Uterine smooth muscle cell (primary cell): ENCODE results near the gene R3HDM2. TPM values are rescaled to one million over a fixed set of nuclear protein-coding genes. Genes with fewer than 3 reads are reported as not detected.

Experiments
- total RNA-seq: library from RNA; depleted of rRNA; stranded (reverse); fragments of >200 nt; gene quantifications from 2 replicates; pipeline ENCODE4 v1.2.3, GENCODE V29; 2014

The R3HDM2 gene
- 12.4 and 13.6 TPM in 2 replicates for total RNA-seq

GRCh38 chr12:57430931-57431566, at the start of gene R3HDM2:
TSS of gene R3HDM2 (minus strand) at chr12:57431043. CDS start at chr12:57310428, 120,615 bp downstream.

GRCh38 chr12:57479376-57480115, 48.7 kb upstream of the R3HDM2 start, which contains the start of gene ARHGAP9:
TSS of gene ARHGAP9 (minus strand) at chr12:57479866. CDS start at chr12:57479406, 460 bp downstream.

GRCh38 chr12:57459750-57460467, 29.1 kb upstream of the R3HDM2 start, which contains the start of gene GLI1:
TSS of gene GLI1 (plus strand) at chr12:57459785. CDS start at chr12:57463692, 3,907 bp downstream.

GRCh38 chr12:57454566-57455373, 23.9 kb upstream of the R3HDM2 start, which contains the start of gene INHBE:
TSS of gene INHBE (plus strand) at chr12:57455307. CDS start at chr12:57455537, 230 bp downstream.

GRCh38 chr12:57434517-57435223, 3.8 kb upstream of the R3HDM2 start, which contains the start of gene INHBC:
TSS of gene INHBC (plus strand) at chr12:57434784. CDS start at chr12:57434887, 103 bp downstream.

GRCh38 chr12:57250956-57251355, 179.9 kb downstream of the R3HDM2 start, which contains the start of gene STAC3:
TSS of gene STAC3 (minus strand) at chr12:57251187. CDS start at chr12:57249636, 1,551 bp downstream.

GRCh38 chr12:57229634-57230380, 201.0 kb downstream of the R3HDM2 start, which contains the start of gene SHMT2:
TSS of gene SHMT2 (plus strand) at chr12:57229711. CDS start at chr12:57229779, 68 bp downstream.

GRCh38 chr12:57216014-57216911, 214.6 kb downstream of the R3HDM2 start, which contains the start of gene NXPH4:
TSS of gene NXPH4 (plus strand) at chr12:57216794. CDS start at chr12:57216970, 176 bp downstream.

Other genes starting within 250 kb of the R3HDM2 start
- gene NXPH4, start 214.2 kb downstream of the R3HDM2 start, total RNA-seq = 1.7 and 4.0 TPM in 2 replicates
- 368 and 374 TPM in 2 replicates for gene SHMT2, start 201.3 kb downstream of the R3HDM2 start, total RNA-seq
- gene STAC3, start 179.9 kb downstream of the R3HDM2 start, total RNA-seq = 0.22 and 0.50 TPM in 2 replicates
- not detected in 2 replicates for gene INHBC, start 3.7 kb upstream of the R3HDM2 start, total RNA-seq
- 2.1 and 17.0 TPM in 2 replicates for gene INHBE, start 24.3 kb upstream of the R3HDM2 start, total RNA-seq
- gene GLI1, start 28.7 kb upstream of the R3HDM2 start, total RNA-seq = 2.4 and 3.1 TPM in 2 replicates
- gene ARHGAP9, start 48.8 kb upstream of the R3HDM2 start, total RNA-seq = 0.11 and 0.12 TPM in 2 replicates
- 209 and 350 TPM in 2 replicates for gene MARS1, start 57.0 kb upstream of the R3HDM2 start, total RNA-seq
- 136 and 444 TPM in 2 replicates for gene DDIT3, start 89.5 kb upstream of the R3HDM2 start, total RNA-seq
- gene MBD6, start 91.8 kb upstream of the R3HDM2 start, total RNA-seq = 4.9 and 8.1 TPM in 2 replicates
- gene DCTN2, start 116.1 kb upstream of the R3HDM2 start, total RNA-seq = 80.7 and 106 TPM in 2 replicates
- 0.44 and 0.50 TPM in 2 replicates for gene KIF5A, start 119.0 kb upstream of the R3HDM2 start, total RNA-seq
- 13.6 and 16.5 TPM in 2 replicates for gene PIP4K2C, start 160.1 kb upstream of the R3HDM2 start, total RNA-seq
- 15.6 and 23.1 TPM in 2 replicates for gene DTX3, start 173.8 kb upstream of the R3HDM2 start, total RNA-seq
- gene ARHGEF25, start 180.4 kb upstream of the R3HDM2 start, total RNA-seq = 17.9 and 27.1 TPM in 2 replicates
- 3.4 and 4.0 TPM in 2 replicates for gene B4GALNT1, start 202.2 kb upstream of the R3HDM2 start, total RNA-seq